ENCODE results near the gene ADCY2.

Gene ADCY2

GRCh38 chr5:7856855-7857254 lies 460.9 kb downstream of the ADCY2 start:
- peak; percentile 85 for TF ChIP-seq CTCF (IDR thresholded peaks at IDR 0.05)

- no peak for TF ChIP-seq CTCF (IDR thresholded peaks at IDR 0.05)
Measured at GRCh38 chr5:7857361-7857760, 461.4 kb downstream of the ADCY2 start.

GRCh38 chr5:7857926-7858632 lies 462.1 kb downstream of the ADCY2 start:
- TF ChIP-seq CTCF (IDR thresholded peaks at IDR 0.05): no peak

- no peak for TF ChIP-seq CTCF (IDR thresholded peaks at IDR 0.05)
Measured at GRCh38 chr5:7866196-7866595, 470.3 kb downstream of the ADCY2 start.

GRCh38 chr5:7867260-7867659 lies 471.3 kb downstream of the ADCY2 start:
- no peak for TF ChIP-seq CTCF (IDR thresholded peaks at IDR 0.05)

GRCh38 chr5:7868427-7868772 lies 472.5 kb downstream of the ADCY2 start:
- TF ChIP-seq CTCF (IDR thresholded peaks at IDR 0.05): no peak

- no peak for TF ChIP-seq CTCF (IDR thresholded peaks at IDR 0.05)
Measured at GRCh38 chr5:7868773-7869473, 473.0 kb downstream of the ADCY2 start, which contains the start of the genes FASTKD3 and MTRR. Gene FASTKD3, minus strand, starts transcription at chr5:7869031. Its CDS starts 948 bp downstream, at chr5:7868083. Gene MTRR, plus strand, starts transcription at chr5:7869148. Its CDS starts 1,647 bp downstream, at chr5:7870795.

All from LNCAP (cell line).